NB4 (cell line): Measurements from ENCODE around the gene CFP.
A peak's percentile ranks its signal among the peaks of the same experiment; 100 is the strongest.
"Not testable (repeated sequence)": the region's sequence is repeated elsewhere in the genome, so short reads cannot be mapped to it uniquely, and the experiment has no call there.

ENCODE experiments used
- DNase-seq: peaks from one replicate; pipeline ENCODE4 v3.0.0; 2010; ENCODE audit warnings: low read depth
- H3K4me3 ChIP-seq: one replicate; pipeline ENCODE4 v1.5.1; 2011; ENCODE audit warnings: mild to moderate bottlenecking, low read depth, low read length, moderate library complexity
- MYC ChIP-seq: IDR thresholded peaks from 2 replicates; pipeline ENCODE4 v1.6.1; 2011; ENCODE audit warnings: low read depth, low read length
- POLR2A ChIP-seq: IDR thresholded peaks from 2 replicates; pipeline ENCODE4 v1.6.1; 2011; ENCODE audit warnings: mild to moderate bottlenecking; ENCODE audit not compliant: insufficient read length; ENCODE audit errors: extremely low read depth
- TF ChIP-seq, protein P1 (sequence below): IDR thresholded peaks from 2 replicates; pipeline ENCODE4 v1.6.1; 2011; ENCODE audit warnings: low read depth, low read length
- TF ChIP-seq, protein P2 (sequence below): IDR thresholded peaks from one replicate; pipeline ENCODE4 v1.5.1; 2012; ENCODE audit warnings: low read depth, low read length

The CFP gene

DNA sequence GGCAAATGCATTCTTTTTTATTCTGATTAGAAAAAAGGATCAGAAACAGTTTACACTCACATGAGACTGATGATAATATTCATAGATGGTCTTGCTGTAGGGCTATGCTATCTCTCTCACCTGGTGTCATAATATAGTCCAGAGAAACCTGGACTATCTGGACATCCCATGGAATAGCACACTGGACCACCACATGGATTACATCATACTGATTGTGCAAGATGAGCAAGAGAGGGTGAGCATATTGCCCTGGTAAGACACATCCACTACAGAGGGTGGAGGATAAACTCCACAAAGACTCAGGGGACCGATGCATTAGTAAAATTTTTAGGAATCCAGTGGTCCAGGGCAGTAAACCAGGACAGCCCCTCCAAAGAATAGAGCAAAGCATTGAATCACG lies 18.2 kb downstream of the CFP start:
- no peak overlapping the region for H3K4me3 ChIP-seq
- TF ChIP-seq POLR2A (no peak), MYC (no peak)
- TF ChIP-seq, protein P1, sequence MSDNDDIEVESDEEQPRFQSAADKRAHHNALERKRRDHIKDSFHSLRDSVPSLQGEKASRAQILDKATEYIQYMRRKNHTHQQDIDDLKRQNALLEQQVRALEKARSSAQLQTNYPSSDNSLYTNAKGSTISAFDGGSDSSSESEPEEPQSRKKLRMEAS = no peak
- TF ChIP-seq, protein P2, sequence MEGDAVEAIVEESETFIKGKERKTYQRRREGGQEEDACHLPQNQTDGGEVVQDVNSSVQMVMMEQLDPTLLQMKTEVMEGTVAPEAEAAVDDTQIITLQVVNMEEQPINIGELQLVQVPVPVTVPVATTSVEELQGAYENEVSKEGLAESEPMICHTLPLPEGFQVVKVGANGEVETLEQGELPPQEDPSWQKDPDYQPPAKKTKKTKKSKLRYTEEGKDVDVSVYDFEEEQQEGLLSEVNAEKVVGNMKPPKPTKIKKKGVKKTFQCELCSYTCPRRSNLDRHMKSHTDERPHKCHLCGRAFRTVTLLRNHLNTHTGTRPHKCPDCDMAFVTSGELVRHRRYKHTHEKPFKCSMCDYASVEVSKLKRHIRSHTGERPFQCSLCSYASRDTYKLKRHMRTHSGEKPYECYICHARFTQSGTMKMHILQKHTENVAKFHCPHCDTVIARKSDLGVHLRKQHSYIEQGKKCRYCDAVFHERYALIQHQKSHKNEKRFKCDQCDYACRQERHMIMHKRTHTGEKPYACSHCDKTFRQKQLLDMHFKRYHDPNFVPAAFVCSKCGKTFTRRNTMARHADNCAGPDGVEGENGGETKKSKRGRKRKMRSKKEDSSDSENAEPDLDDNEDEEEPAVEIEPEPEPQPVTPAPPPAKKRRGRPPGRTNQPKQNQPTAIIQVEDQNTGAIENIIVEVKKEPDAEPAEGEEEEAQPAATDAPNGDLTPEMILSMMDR = no peak
- DNase-seq = no peak

DNA sequence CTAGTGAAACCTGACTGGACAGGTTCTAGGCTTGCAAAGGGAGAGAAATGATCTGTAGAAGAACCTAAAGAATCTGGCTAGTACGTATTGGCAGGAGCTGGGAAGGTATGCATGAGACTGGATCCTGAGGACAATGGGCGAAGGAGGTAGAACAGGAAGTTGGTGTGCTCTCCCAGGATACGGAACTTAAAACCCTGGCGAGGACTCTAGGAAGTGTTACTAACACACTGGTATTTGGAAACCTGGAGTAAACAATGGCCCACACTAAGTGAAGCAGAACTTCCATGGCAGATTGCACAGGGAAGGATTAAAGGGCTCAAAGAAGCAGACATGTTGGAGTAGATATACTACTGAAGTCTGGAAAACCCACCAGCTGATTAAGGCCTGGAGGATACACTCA lies 19.2 kb downstream of the CFP start:
- no peak overlapping the region for H3K4me3 ChIP-seq
- TF ChIP-seq, protein P1 = no peak
- TF ChIP-seq, protein P2 = no peak
- TF ChIP-seq MYC (no peak), POLR2A (no peak)
- no peak for DNase-seq

DNA sequence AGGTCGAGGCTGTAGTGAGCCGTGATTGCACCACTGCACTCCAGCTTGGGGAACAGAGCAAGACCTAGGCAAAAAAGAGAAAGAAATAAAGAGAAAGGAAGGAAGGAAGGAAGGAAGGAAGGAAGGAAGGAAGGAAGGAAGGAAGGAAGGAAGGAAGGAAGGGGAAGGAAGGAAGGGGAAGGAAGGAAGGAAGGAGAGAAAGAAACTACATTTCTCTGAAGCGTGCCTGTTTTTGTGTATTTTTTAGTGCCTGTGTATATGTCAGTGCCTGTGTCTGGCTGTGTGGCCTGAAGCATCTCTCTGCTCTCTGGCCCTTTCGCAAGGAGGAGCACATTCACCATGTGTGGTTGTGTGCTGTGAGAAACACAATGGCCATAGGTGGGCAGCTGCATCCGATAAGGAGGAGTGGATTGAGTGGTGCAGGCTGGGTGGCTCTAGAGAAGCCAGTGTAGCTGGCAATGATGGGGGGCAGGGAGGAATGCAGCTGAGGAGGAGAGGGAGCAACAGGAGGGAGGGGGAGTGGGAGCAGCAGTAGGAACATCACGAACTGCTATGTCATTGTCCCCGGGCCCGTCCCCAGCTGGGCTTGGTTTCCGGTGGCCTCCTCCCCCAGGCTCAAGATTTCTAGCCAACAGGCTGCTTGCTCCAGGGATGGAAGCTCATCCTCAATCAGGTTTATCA lies 21.5 kb downstream of the CFP start:
- TF ChIP-seq, protein P1 = no peak
- TF ChIP-seq, protein P2 = no peak
- TF ChIP-seq MYC = no peak
- no peak for TF ChIP-seq POLR2A
- H3K4me3 ChIP-seq = no peak overlapping the region
- peak; percentile 82 for DNase-seq

DNA sequence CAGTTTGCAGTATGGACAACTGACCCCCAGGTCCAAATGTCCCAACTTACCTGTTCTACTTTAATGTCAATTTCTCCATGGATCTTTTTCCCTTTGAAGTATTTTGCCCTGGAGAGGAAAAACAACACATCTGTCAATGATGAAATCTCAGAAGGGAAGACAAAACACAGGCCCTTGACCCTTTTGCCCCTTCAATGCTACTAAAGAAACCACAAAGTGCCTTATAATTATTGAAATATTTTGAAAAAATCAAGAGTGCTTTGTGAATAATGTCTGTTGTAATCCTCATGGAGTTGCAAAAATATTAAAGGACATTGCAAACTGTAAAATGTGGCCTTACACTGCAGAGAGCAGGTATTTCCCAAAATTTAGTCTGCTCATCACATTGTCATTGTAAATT lies 22.6 kb downstream of the CFP start:
- no peak for DNase-seq
- TF ChIP-seq, protein P2 = no peak
- no peak for TF ChIP-seq MYC
- TF ChIP-seq POLR2A = no peak
- TF ChIP-seq, protein P1 = no peak
- no peak overlapping the region for H3K4me3 ChIP-seq

DNA sequence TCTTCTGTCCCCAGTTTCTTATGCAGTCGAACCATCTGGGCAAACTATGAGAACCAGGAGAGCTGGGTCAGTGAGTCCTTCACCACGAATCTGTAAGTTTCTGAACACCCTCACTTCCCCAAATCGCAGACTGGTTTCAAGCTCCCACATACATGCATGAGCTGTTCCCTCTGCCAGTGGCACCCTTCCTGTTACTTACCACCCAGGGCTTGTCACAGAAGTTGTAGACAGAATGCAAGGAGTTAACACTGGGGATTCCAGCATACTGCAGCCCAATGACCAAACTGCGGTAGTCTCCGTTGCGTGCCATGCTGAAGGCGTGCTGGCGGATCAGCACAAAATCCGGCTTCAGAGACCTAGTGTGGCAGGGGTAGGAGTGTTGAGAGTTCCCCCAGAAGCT lies 24.7 kb downstream of the CFP start:
- no peak overlapping the region for H3K4me3 ChIP-seq
- TF ChIP-seq, protein P2 = no peak
- TF ChIP-seq MYC (no peak), POLR2A (no peak)
- TF ChIP-seq, protein P1 = no peak
- DNase-seq = peak; percentile 69

DNA sequence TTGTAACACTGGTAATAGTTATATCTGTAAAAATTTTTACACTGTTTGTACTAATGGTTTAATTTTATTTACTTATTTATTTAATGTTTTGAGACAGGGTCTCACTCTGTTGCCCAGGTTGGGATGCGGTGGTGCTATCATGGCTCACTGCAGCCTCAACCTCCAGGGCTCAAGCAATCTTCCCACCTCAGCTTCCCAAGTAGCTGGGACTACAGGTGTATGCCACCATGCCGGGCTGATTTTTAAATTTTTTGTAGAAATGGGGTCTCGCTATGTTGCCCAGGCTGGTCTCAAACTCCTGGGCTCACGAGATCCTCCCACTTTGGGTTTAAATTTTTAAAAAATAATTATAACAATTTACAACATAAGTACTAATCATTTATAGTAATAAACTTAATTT lies 26.6 kb downstream of the CFP start:
- DNase-seq, H3K4me3 ChIP-seq: not testable (repeated sequence)
